HTR-8/SVneo (cell line): Measurements from ENCODE around the gene ATPAF1.
"Not testable (repeated sequence)": the region's sequence is repeated elsewhere in the genome, so short reads cannot be mapped to it uniquely, and the experiment has no call there.

Experiments used
- DNase-seq: peaks from one replicate; pipeline ENCODE4 v3.0.0; 2011; ENCODE audit warnings: low spot score, mixed read lengths; ENCODE audit not compliant: insufficient read length
- FAIRE-seq: peaks from 2 replicates; lab custom pipeline; 2011; peaks lifted over from hg19 to GRCh38; lab: Jason Lieb, UNC

Gene ATPAF1

GRCh38 chr1:46682064-46682463 lies 13.9 kb upstream of the ATPAF1 start:
- FAIRE-seq (no peak), DNase-seq (no peak)

- FAIRE-seq, result no peak
- DNase-seq, result no peak
Measured at GRCh38 chr1:46681333-46682034, 13.3 kb upstream of the ATPAF1 start.

DNA sequence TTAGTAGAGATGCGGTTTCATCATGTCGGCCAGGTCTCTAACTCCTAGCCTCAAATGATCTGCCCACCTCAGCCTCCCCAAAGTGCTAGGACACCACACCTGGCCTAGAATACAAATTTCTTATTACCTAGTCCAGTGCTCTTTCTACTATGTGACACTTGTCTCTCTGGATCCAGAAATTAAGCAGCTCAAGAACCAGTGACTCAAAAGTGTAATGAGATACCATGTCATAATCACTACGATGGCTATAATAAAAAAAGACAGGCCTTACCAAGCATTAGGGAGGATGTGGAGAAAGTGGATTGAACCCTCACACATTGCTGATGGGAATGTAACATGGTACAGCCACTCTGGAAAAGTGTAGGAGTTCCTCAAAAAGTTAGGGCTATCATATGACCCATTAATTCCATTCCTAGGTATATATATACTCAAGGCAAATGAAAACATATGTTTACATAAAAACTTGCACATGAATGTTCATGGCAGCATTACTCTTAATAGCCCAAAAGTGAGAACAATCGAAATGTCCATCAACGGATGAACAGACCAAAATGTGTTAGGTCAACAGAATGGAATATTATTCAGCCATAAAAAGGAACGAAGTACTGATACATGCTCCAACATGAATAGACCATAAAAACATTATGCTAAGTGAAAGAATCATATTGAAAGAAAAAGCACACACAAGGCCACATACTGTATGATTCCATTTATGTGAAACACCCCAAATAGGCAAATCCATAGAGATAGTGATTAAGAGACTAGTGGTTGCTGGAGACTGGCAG lies 11.8 kb upstream of the ATPAF1 start:
- no peak for FAIRE-seq
- DNase-seq, result no peak

DNA sequence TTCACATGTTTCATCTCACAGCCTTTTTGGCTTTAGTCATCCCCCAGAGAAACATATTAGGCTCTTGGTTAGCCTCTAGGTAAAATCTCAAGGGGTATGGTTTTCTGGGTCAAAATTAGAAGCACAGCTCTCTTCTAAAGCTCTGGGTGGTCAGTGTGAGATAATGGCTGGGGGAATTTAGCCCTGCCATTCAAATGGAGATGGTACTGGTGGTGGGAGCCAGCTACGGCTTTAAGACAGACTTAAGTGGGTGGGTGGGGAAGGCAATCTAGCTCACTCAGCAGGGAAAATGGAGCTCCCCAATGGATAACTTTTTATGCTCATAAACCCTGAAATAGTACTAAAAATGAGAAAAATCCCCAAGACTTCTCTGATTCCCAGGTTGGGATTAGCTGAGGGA lies 9.2 kb upstream of the ATPAF1 start:
- DNase-seq (no peak), FAIRE-seq (no peak)

GRCh38 chr1:46676531-46676930 lies 8.4 kb upstream of the ATPAF1 start:
- no peak for FAIRE-seq
- no peak for DNase-seq

DNA sequence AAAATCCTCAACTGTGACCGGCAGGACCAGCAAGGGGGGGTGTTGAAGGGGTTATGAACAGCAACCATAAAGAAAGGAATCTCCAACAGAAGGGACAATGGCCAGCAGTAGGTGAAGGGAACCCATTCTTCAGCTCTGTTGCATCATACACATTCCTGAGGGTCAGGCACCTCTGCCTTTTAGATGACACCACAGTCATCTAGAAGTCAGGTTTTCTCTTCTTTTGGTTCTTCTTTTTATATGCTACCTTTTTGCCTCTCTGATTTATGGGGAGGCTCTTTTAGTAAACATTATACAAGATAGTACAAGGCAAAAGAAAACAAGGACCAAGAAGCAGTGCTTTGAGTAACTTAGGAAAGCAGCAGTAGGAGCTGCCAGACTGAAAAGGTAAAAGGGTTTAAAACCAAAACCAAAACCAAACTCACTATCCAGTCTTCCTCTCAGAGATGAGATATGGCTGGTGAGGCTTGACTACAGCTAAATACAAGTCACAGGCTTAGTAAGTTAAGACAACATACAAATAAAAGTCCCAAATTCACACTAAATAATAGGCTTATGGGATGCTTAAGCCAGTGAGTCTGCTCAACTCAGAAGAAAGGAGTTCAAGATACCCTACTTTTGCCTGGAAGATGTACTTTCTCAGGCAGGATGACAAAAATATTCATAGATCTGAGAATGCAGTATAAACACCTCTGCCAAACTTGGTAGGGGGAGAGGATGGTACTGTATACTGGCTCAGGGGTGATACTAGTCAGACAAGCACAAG lies 7.6 kb upstream of the ATPAF1 start:
- no peak for FAIRE-seq

GRCh38 chr1:46673749-46674182 lies 5.6 kb upstream of the ATPAF1 start:
- peak; percentile 26 for DNase-seq
- no peak for FAIRE-seq

More for the DNA sequence above, 7.6 kb upstream of the ATPAF1 start:
- no peak for DNase-seq

DNA sequence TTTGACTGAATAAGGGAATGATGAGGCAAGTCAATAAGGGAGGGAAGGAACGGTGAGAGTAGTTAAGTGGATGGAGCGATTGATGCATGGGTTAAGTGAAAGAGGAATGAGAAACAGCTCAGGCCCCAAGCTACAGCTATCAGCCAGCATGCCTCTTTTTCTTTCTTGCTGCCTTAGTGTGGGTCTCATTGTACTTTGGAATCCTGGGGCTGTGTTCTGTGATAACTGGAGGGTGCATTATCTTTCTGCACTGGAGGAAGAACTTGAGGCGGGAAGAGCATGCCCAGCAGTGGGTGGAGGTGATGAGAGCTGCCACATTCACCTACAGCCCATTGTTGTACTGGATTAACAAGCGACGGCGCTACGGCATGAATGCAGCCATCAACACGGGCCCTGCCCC lies 4.5 kb upstream of the ATPAF1 start:
- no peak for FAIRE-seq
- no peak for DNase-seq

GRCh38 chr1:46671554-46671953 lies 3.4 kb upstream of the ATPAF1 start, which contains the start of gene TEX38:
TEX38 (plus strand) TSS chr1:46671854; CDS start chr1:46671935, 81 bp downstream.
- FAIRE-seq (no peak), DNase-seq (no peak)

GRCh38 chr1:46670134-46670533 lies 2.0 kb upstream of the ATPAF1 start:
- no peak for DNase-seq
- no peak for FAIRE-seq

DNA sequence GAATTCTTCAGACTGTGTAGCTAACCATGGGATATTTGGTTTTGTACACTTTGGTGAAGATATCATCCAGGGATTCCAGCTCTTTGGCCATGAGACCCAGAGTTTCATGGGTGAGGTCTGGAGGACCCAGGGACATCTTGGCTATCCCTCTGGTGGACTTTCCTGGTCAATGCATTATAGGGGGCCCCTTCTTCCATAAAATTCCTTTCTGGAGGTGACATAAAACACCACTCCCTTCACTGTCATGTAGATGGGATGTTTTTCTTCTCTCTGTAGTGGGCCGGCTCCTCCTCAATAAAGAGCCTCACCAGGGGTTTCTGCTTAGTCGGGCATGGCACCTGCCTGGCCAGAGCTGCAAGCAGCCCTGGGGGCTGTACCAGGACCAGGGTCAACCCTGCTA lies 2.2 kb downstream of the ATPAF1 start:
- FAIRE-seq, result no peak

GRCh38 chr1:46662919-46663318 lies 5.2 kb downstream of the ATPAF1 start:
- not testable (repeated sequence) for FAIRE-seq

More for the DNA sequence above, 2.2 kb downstream of the ATPAF1 start:
- no peak for DNase-seq

DNA sequence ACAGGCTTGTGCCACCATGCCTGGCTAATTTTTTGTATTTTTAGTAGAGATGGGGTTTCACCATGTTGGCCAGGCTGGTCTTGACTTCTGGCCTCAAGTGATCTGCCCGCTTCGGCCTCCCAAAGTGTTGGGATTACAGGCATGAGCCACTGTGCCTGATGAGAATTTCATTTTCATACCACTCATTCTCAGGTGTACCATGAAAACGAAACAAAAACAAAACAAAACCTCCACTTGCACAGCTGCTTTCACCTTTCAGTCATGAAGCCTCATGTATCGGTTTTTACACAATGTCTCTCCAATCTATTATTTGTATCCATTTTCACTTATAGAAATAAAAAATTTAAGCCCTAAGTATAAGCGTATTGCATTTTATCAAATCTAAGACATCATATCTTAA lies 8.0 kb downstream of the ATPAF1 start:
- FAIRE-seq, result not testable (repeated sequence)

More at GRCh38 chr1:46662919-46663318, 5.2 kb downstream of the ATPAF1 start:
- DNase-seq, result not testable (repeated sequence)

DNA sequence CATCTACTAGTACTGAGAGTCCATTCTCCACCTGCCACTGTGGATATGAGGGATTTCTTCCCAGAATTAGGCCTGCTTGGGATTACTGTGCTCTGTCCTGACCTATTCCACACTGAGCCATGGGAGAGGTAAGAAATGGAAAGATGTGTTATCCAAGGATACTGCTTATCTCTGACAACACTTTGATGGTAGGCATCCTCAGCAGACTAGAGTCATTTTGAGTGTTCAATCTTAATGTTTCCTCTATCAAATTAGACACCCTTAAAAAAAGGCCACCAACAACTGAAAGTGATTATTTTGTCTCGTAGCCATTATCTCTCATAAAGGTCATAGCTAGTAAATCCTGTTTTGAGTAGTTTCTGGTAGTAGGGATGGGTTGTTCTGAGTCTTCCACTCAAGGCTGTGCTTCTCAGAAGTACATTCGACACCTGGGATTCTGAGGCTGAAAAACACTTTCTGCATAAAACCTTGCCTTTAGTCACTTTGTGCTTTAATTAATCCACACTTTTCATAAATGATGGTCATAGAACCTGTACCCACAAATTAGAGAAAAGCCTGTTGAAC lies 8.8 kb downstream of the ATPAF1 start:
- no peak for FAIRE-seq
- no peak for DNase-seq

More for the DNA sequence above, 8.0 kb downstream of the ATPAF1 start:
- DNase-seq, result not testable (repeated sequence)

DNA sequence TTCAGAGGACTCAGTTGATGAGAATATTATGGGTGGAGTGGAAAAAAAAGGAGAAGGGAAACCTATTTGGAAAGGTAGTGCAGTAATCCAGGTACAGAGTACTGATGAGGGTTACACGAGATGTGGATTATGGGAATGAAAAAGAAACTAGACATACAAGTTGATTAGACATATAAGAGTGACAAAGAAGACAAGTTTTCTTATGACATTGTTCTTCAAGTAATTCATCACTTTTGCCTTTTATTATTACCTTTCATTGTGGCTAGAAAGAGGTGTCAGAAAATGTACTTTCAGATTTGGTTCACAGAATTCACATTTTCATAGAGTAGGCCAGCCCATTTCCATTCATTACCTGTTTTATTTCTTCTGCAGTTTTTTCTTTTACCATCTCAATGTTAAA lies 10.4 kb downstream of the ATPAF1 start:
- FAIRE-seq (no peak), DNase-seq (no peak)

DNA sequence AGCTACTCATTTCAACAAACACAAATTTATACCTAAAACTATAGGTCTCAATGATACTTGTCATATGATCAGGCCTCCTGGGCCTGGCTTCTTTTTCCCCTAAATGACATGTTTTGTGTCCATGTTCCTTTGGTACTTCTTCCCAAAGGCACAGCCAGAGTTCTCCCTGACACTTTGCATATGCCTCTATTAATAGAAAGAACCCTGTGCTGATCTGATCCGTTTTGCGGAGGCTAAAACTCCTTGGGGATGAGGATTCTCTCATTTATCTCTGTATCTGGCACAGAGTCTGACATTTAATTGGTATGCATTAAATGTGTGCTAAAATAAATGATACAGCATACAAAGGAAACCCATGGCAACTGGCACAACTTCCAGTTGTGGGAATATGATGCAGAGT lies 11.5 kb downstream of the ATPAF1 start:
- DNase-seq (no peak), FAIRE-seq (no peak)

DNA sequence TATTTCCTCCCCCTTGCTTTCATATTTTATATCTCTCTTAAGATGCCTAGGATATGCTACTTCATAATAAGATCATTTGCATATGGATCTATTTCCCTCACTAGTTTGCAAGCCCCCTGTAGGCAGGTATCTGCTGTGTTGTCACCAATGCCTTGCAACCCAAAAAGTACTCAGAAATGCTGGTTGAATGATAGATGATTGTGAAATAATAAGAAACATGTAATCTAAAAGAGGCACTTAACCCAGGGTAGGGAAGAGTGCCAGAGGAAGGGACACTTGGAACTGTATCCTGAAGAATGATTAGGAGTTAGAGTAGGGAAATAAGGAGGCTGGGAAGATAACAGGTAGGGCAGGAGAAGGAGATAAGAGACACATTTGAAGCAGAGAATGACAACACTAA lies 12.3 kb downstream of the ATPAF1 start:
- no peak for FAIRE-seq

DNA sequence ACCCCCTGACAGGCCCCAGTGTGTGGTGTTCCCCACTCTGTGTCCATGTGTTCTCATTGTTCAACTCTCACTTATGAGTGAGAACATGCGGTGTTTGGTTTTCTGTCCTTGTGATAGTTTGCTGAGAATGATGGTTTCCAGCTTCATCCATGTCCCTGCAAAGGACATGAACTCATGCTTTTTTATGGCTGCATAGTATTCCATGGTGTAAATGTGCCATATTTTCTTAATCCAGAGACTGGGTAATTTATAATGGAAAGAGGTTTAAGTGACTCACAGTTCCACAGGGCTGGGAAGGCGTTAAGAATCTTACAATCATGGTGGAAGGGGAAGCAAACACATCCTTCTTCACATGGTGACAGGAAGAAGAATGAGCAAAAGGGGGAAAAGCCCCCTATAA lies 13.5 kb downstream of the ATPAF1 start:
- not testable (repeated sequence) for FAIRE-seq, DNase-seq

More for the DNA sequence above, 12.3 kb downstream of the ATPAF1 start:
- DNase-seq, result no peak

- no peak for FAIRE-seq
- DNase-seq, result no peak
Measured at GRCh38 chr1:46654012-46654411, 14.2 kb downstream of the ATPAF1 start.

DNA sequence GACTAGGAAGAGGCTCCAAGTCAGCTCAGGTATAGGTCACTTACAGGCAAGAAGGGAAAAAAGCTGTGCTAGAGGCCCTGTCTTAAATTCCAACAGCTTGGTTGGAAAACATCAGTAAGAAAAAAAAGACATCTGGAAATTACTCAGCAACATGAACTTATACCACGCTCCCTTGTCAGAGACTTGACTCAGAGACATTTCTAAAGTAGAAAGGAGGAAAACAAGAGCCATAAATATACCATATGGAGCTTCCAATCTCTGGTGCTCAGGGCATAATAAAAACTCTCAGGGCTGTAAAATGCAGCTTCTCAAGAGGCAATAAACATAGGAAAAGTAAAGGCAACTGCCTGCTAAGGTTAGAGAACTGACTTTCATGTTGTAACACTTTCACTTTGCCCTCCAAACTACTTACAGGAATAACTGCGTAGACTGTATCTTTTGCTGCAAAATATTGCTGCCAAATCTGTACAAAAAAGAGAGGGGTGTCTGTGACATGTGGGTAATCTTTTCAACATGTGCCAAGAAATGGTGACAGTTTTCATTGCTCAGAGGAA lies 14.7 kb downstream of the ATPAF1 start:
- no peak for FAIRE-seq
- no peak for DNase-seq
